ENCODE results near the gene MTHFD1L.

GRCh38 chr6:150930841-150931240 is 65.3 kb downstream of the MTHFD1L start:
- TF ChIP-seq CTCF (IDR thresholded peaks at IDR 0.05): no peak
- no peak for TF ChIP-seq POLR2A (IDR thresholded peaks at IDR 0.05)

Measured in Peyer's patch (tissue), 4 donors.